ENCODE data around the gene FRY.

DNA sequence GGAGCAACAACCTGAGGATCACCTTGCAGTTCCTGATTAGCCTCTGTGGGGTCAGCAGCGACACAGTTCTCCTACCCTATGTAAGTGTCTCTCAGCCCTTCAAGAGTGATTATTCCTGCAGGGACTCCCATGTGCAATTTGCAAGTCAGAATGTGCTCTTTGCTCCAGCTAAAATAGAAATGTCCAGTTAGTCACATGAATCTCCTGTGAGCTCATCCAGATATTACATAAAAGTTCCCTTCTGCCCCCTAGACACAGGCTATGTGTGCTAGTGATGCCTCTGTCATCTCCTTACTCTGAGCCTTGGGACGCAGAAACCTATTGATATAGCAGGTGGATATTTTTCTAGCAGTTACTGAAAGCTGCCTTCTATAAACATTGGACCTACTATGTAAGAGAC lies 178.1 kb downstream of the FRY start:
- TF ChIP-seq CTCF (conservative IDR thresholded peaks at IDR 0.05; ENCODE audit: low read length) = no peak
- TF ChIP-seq EZH2phosphoT487 (IDR thresholded peaks at IDR 0.05; ENCODE audit: borderline replicate concordance) = no peak
